ENCODE results near the gene NTM. TPM values are rescaled to one million over a fixed set of nuclear protein-coding genes. Genes with fewer than 3 reads are reported as not detected.
"Not testable (repeated sequence)": the region's sequence is repeated elsewhere in the genome, so short reads cannot be mapped to it uniquely, and the experiment has no call there.

NTM gene
- total RNA-seq, 2 donors from 2014 or later: not detected

DNA sequence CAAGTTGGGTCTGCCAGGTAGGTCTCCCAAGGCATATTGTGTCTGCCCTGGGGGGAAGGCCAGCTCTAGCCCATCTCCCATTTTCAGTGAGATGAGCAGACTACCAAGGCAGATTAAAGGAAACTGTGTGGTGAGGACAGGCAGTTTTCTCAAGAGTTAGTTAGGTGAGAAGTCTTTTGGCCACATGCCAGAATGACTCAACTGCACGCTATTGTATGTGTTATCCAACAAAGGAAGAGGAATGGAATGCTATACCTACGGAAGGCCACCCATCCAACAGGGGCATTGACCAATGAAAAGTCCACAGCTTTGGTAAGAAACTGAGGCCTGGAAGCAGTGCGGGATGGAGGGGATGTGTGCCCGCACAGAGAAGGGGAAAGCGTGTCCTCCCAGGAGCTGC is 941.7 kb downstream of the NTM start:
- DNase-seq: no peak
- Mint-ChIP-seq H3K9me3 (peaks cover 0 to 5% of the 10 kb centered on the region in 2 donors), H3K4me3 (no peak overlapping the region), H3K4me1 (ENCODE audit: low read depth) (no peaks in the 10 kb centered on the region), H3K36me3 (ENCODE audit: insufficient read depth in 2 of 2) (peaks cover 0 to 2% of the 10 kb centered on the region in 2 donors), H3K27ac (no peak overlapping the region), H3K27me3 (ENCODE audit: low read depth) (no peaks in the 10 kb centered on the region)
- ATAC-seq (replicated peaks in 1 of 2): no peak

DNA sequence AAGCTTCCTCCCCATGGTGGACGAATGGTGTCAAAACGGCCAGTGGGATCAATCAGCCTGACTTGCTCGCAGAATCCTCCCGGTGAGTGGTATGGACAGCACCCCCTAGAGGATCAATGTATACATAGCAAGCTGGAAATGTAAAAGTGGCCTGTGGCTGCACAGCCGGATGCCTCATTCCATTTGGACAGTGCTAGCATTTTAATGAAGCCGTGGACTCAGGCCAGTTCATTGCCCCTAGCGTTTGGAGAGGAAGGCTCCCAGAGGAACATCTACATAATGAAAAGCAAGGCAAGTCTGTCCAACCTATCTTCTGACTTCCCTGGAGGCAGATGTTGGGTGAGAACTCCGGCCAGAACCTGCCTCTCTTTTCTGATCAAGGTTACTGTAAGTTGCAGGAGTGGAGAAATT is 942.3 kb downstream of the NTM start:
- DNase-seq: no peak

DNA sequence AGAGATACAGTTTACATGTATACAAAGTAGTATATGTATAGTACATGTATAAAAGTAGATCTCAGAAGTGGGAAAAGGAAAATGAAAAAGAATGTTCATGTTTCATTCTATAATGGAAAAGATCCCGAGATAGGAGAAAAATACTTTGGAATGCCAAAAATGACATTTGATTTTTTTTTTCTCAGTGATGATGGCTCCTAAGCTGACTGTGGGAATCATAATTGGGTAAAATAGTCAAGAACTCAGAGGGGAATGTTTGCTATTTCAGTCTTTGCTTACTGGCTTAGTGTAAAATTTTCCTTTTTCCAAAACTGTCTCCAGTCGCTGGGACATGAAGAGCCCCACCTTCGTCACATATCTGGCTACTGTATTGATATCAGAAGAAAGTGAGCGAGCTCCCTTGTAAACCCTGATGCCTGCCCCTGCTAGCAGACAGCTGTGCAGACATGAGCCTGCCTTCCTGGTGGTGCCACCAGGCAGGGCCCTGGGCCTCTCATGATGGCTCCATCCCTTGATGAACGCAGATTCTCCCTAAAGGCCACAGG is 944.6 kb downstream of the NTM start:
- Mint-ChIP-seq H3K9me3 (peaks cover 0 to 9% of the 10 kb centered on the region in 2 donors), H3K27me3 (ENCODE audit: low read depth) (no peaks in the 10 kb centered on the region), H3K27ac (no peak overlapping the region), H3K4me1 (ENCODE audit: low read depth) (no peaks in the 10 kb centered on the region), H3K4me3 (no peak overlapping the region), H3K36me3 (ENCODE audit: insufficient read depth in 2 of 2) (peaks cover 2 to 4% of the 10 kb centered on the region in 2 donors)
- ATAC-seq (replicated peaks in 1 of 2) (no peak), DNase-seq (no peak)

More for the DNA sequence above, 942.3 kb downstream of the NTM start:
- no peaks in the 10 kb centered on the region for H3K27me3 Mint-ChIP-seq (ENCODE audit: low read depth)
- no peaks in the 10 kb centered on the region for H3K4me1 Mint-ChIP-seq (ENCODE audit: low read depth)
- peaks cover 0 to 5% of the 10 kb centered on the region in 2 donors for H3K9me3 Mint-ChIP-seq
- no peak overlapping the region for H3K27ac Mint-ChIP-seq
- ATAC-seq (replicated peaks in 1 of 2): no peak
- no peak overlapping the region for H3K4me3 Mint-ChIP-seq
- H3K36me3 Mint-ChIP-seq (ENCODE audit: insufficient read depth in 2 of 2): peaks cover 0 to 2% of the 10 kb centered on the region in 2 donors

DNA sequence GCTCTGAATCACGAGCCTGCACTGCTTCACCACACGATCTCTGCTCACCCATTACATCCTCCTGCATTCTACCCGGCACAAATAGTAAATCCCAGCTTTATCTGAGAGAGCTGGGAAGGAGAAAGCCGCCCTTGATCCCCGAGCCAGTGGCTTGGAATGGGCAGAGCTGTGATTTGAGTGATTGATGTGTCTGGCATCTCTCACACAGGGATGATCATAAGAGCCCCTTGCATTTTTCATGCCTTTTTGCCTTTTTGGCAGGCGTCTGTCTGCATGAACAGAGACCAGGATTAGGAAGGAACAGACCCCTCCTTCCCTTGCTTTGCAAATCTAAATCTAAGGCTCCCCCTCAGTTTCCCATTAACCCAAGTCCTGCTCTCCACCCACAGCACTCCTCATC is 945.3 kb downstream of the NTM start:
- Mint-ChIP-seq H3K4me3 (no peak overlapping the region), H3K27ac (no peak overlapping the region), H3K4me1 (ENCODE audit: low read depth) (no peaks in the 10 kb centered on the region), H3K27me3 (ENCODE audit: low read depth) (no peaks in the 10 kb centered on the region), H3K36me3 (ENCODE audit: insufficient read depth in 2 of 2) (peaks cover 2 to 4% of the 10 kb centered on the region in 2 donors), H3K9me3 (peaks cover 0 to 9% of the 10 kb centered on the region in 2 donors)
- ATAC-seq (replicated peaks in 1 of 2): no peak
- no peak for DNase-seq

DNA sequence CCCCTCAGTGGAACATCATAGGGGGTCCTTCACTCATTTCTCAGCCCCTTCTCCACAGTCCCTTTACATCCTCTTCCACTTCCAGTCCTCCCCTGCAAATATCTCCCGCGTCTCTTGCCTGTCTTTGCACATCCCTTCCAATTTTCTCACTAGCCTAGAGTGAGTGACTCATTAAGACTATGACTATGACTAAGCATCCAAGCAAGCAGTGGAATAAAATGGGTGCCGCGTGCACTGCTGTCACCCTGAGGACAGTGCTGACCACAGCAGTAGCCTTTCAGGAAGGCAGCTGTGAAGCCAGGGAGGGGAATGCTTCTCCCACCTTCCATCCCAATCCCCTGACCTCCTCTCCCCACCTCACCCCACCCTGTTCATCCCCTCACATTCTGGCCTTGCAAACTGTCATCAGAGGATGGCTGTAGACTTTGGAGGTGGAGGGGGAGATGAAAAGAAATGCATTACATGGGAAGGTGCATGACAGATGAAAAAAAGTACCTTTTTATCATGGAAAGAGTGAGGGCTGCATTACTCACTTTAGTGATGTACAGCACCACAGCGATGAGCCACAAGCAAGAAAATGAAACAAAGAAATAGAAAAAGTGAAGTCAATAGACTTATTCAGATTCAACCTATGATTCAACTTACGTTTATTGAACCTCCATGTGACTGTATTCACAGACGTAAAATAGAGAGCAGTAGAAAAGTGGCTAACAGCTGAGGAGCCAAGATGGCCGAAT is 948.2 kb downstream of the NTM start:
- Mint-ChIP-seq H3K27ac (no peak overlapping the region), H3K4me3 (no peak overlapping the region), H3K36me3 (ENCODE audit: insufficient read depth in 2 of 2) (peaks cover 2% of the 10 kb centered on the region in 2 donors), H3K27me3 (ENCODE audit: low read depth) (no peaks in the 10 kb centered on the region), H3K9me3 (peaks cover 2 to 9% of the 10 kb centered on the region in 2 donors), H3K4me1 (ENCODE audit: low read depth) (no peaks in the 10 kb centered on the region)
- ATAC-seq (replicated peaks in 1 of 2): peak in 1 of 2 donors; percentile 89
- peak in 1 of 2 donors; percentile 3 for DNase-seq

DNA sequence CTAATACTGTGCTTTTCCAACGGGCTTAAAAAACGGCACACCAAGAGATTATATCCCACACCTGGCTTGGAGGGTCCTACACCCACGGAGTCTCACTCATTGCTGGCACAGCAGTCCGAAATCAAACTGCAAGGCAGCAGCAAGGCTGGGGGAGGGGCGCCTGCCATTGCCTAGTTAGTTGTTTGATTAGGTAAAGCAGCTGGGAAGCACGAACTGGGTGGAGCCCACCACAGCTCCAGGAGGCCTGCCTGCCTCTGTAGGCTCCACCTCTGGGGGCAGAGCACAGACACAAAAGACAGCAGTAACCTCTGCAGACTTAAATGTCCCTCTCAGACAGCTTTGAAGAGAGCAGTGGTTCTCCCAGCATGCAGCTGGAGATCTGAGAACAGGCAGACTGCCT is 949.0 kb downstream of the NTM start:
- not testable (repeated sequence) for H3K36me3 Mint-ChIP-seq (ENCODE audit: insufficient read depth in 2 of 2); H3K4me1 Mint-ChIP-seq (ENCODE audit: low read depth); H3K9me3 Mint-ChIP-seq; H3K27me3 Mint-ChIP-seq (ENCODE audit: low read depth); DNase-seq; ATAC-seq (replicated peaks in 1 of 2); H3K4me3 Mint-ChIP-seq; H3K27ac Mint-ChIP-seq

DNA sequence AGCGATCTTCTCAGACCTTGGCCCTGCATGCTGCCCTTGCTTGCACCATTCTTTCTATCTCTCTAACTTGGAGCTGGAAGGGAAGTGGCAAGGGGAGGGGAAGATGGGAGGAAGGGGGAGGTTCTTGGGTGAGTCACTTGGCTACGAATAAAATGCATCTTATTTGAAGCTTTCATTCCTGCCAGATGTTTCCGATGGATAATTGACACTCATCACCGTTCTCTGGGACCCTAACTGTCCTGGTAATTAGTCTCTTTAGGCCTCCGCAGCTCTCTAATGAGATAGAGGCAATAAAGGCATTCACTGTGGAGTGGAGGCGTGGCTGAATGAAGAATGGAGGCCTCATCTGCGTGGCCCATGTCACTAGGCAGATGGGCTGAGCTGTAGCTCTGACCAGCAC is 960.1 kb downstream of the NTM start:
- no peaks in the 10 kb centered on the region for H3K4me1 Mint-ChIP-seq (ENCODE audit: low read depth)
- no peak overlapping the region for H3K27ac Mint-ChIP-seq
- H3K27me3 Mint-ChIP-seq (ENCODE audit: low read depth): no peaks in the 10 kb centered on the region
- H3K4me3 Mint-ChIP-seq: no peak overlapping the region
- peaks cover 0 to 6% of the 10 kb centered on the region in 2 donors for H3K9me3 Mint-ChIP-seq
- H3K36me3 Mint-ChIP-seq (ENCODE audit: insufficient read depth in 2 of 2): no peaks in the 10 kb centered on the region
- no peak for DNase-seq
- ATAC-seq (replicated peaks in 1 of 2): no peak

DNA sequence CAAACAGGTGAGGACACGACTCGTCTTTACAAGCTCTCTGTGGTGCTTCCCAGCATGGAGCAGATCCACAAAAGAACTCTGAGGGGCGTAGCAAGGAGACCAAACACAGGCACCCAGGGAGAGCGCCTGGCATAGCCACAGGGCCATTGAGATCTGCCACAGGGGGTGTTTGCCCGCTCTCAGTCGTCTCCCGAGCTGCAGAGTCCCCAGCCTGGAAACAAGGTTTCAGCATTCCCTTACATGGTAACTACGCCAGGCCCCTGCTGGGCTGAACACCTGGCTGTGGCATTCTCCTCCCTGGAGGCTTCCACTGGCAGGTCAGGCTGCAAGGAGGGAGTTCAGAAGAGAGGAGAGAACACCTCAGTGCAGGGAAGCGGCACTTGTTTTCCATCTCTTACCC is 962.1 kb downstream of the NTM start:
- no peaks in the 10 kb centered on the region for H3K36me3 Mint-ChIP-seq (ENCODE audit: insufficient read depth in 2 of 2)
- H3K9me3 Mint-ChIP-seq: peaks cover 0 to 6% of the 10 kb centered on the region in 2 donors
- DNase-seq: no peak
- no peaks in the 10 kb centered on the region for H3K4me1 Mint-ChIP-seq (ENCODE audit: low read depth)
- no peaks in the 10 kb centered on the region for H3K27me3 Mint-ChIP-seq (ENCODE audit: low read depth)
- no peak for ATAC-seq (replicated peaks in 1 of 2)
- no peak overlapping the region for H3K27ac Mint-ChIP-seq
- no peak overlapping the region for H3K4me3 Mint-ChIP-seq

DNA sequence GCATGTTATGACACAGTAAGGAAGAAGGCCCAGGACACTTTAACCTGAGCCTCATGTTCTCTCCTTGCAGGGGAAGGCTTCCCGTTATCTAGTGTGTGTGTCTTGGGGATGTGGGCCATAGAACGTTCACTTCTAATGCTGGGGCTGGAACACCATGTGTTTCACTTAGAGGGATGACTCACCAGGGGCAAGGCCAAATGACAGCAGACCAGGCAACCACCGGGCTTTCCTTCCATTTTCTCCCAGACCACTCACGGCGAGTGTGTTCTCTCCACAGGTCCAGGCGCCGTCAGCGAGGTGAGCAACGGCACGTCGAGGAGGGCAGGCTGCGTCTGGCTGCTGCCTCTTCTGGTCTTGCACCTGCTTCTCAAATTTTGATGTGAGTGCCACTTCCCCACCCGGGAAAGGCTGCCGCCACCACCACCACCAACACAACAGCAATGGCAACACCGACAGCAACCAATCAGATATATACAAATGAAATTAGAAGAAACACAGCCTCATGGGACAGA is 964.4 kb downstream of the NTM start:
- DNase-seq (no peak), ATAC-seq (replicated peaks in 1 of 2) (no peak)
- H3K27ac Mint-ChIP-seq: no peak overlapping the region
- peaks cover 0 to 8% of the 10 kb centered on the region in 2 donors for H3K9me3 Mint-ChIP-seq
- H3K4me3 Mint-ChIP-seq: no peak overlapping the region
- no peaks in the 10 kb centered on the region for H3K4me1 Mint-ChIP-seq (ENCODE audit: low read depth)
- H3K27me3 Mint-ChIP-seq (ENCODE audit: low read depth): no peaks in the 10 kb centered on the region
- H3K36me3 Mint-ChIP-seq (ENCODE audit: insufficient read depth in 2 of 2): no peaks in the 10 kb centered on the region

DNA sequence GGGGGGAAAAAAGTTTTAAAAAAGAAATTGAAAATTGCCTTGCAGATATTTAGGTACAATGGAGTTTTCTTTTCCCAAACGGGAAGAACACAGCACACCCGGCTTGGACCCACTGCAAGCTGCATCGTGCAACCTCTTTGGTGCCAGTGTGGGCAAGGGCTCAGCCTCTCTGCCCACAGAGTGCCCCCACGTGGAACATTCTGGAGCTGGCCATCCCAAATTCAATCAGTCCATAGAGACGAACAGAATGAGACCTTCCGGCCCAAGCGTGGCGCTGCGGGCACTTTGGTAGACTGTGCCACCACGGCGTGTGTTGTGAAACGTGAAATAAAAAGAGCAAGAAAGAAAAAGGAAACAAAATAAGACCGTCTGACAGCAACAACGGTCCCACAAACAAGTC is 964.9 kb downstream of the NTM start:
- H3K27ac Mint-ChIP-seq: no peak overlapping the region
- DNase-seq: no peak
- H3K4me3 Mint-ChIP-seq: no peak overlapping the region
- ATAC-seq (replicated peaks in 1 of 2): no peak
- H3K4me1 Mint-ChIP-seq (ENCODE audit: low read depth): no peaks in the 10 kb centered on the region
- no peaks in the 10 kb centered on the region for H3K36me3 Mint-ChIP-seq (ENCODE audit: insufficient read depth in 2 of 2)
- peaks cover 0 to 6% of the 10 kb centered on the region in 2 donors for H3K9me3 Mint-ChIP-seq
- no peaks in the 10 kb centered on the region for H3K27me3 Mint-ChIP-seq (ENCODE audit: low read depth)

DNA sequence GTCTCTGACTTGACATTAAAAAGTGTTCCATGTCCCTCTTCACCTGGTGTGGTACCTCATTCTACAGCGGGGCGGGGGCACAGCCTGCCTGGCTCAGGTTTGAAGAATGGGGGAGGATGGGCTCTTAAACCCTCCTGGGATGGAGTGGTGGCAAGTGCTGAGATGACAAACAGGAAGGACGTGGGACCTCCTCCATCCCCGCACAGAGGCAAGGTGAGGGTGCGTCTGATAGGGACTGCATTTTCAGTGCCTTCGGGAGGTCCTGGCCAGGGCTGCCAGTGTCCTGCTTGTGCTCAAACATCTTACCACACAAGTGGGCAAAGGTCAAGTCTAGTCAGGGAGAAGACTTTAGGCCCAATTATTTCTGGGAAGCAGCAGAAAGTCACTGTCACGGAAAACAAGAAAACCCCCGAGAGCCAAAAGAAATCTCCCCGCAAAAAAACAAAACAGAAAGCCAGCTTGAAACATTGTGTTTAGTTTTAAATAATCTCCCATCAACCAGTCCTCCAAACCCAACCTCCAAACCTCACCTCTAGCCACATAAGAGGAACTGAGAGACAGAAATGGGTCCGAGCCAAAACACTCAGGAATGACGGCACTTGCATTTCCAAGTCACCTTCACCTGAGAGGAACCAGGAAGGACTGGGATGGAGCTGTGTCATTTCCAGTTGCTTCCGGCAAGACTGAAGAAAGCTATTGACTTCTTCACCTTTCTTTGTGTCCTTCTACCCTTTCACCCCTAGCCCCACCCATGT is 966.5 kb downstream of the NTM start:
- DNase-seq: no peak
- Mint-ChIP-seq H3K27me3 (ENCODE audit: low read depth) (no peaks in the 10 kb centered on the region), H3K27ac (no peak overlapping the region), H3K36me3 (ENCODE audit: insufficient read depth in 2 of 2) (no peaks in the 10 kb centered on the region), H3K4me3 (no peak overlapping the region), H3K9me3 (peaks cover 0 to 5% of the 10 kb centered on the region in 2 donors), H3K4me1 (ENCODE audit: low read depth) (no peaks in the 10 kb centered on the region)
- no peak for ATAC-seq (replicated peaks in 1 of 2)

DNA sequence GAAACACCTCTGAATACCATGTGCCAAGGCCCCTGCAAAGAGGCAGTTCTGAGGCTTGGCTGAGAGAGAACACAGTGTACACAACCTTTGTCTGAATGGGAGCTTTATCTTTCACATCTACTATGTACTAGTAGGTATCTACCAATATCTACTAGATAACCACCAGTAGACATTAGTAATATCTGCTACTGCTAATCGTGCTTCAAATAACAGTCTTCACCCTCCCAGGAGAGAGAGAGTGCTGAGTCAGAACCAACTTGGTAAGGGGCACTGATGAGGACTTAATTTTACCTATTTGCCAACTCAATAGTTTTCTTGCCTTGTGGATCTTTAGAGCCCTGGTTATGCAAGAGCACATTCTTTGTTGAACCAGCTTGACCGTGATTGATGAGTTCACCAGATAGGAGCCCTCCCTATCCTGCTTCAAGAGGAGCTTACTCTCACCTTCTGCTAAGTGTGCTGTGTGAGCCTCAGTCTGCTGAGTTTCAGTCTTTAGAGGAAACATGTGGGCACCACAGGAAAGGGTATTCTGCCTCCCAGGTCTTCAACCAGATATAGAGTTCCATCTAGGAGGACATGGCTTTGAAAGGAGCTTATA is 967.5 kb downstream of the NTM start:
- no peaks in the 10 kb centered on the region for H3K36me3 Mint-ChIP-seq (ENCODE audit: insufficient read depth in 2 of 2)
- no peak overlapping the region for H3K4me3 Mint-ChIP-seq
- DNase-seq: no peak
- H3K4me1 Mint-ChIP-seq (ENCODE audit: low read depth): no peaks in the 10 kb centered on the region
- no peak for ATAC-seq (replicated peaks in 1 of 2)
- H3K9me3 Mint-ChIP-seq: peaks cover 0 to 5% of the 10 kb centered on the region in 2 donors
- no peak overlapping the region for H3K27ac Mint-ChIP-seq
- no peaks in the 10 kb centered on the region for H3K27me3 Mint-ChIP-seq (ENCODE audit: low read depth)

DNA sequence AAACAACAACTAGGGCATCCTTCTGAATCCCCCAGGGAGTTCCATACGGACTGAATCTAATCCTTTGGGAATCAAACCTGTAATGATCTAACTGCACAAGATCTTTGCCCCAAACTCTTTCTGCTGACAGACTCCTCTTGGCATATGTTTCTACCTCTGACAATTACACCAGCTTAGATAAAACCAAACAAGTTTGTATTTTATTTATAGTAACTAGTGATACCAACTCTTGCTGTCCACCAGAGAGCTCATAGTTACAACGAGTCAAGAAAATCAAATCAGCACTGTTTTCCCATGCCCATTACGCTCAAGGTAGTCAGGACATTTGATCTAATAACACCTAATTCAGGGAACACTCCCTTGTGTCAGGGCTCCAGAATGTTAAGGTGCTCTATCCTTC is 972.0 kb downstream of the NTM start:
- ATAC-seq (replicated peaks in 1 of 2) (no peak), DNase-seq (no peak)
- no peaks in the 10 kb centered on the region for H3K27me3 Mint-ChIP-seq (ENCODE audit: low read depth)
- no peak overlapping the region for H3K4me3 Mint-ChIP-seq
- H3K4me1 Mint-ChIP-seq (ENCODE audit: low read depth): no peaks in the 10 kb centered on the region
- no peak overlapping the region for H3K27ac Mint-ChIP-seq
- H3K9me3 Mint-ChIP-seq: peaks cover 2 to 3% of the 10 kb centered on the region in 2 donors
- no peaks in the 10 kb centered on the region for H3K36me3 Mint-ChIP-seq (ENCODE audit: insufficient read depth in 2 of 2)

Data from activated T-cell treated with anti-CD3 and anti-CD28 coated beads, Interleukin-2, amount 50 U/mL, for 72 hours (primary cell).